HL-60 (cell line): ENCODE results near the gene CBX5.

Source experiments
- DNase-seq, 2 experiments: peaks; one replicate each; pipeline ENCODE4 v3.0.0-alpha.2; 2010 to 2020; ENCODE audit warnings: low read depth in 1 of 2, low spot score in 1 of 2
- H3K27ac ChIP-seq: fragments of 250-450 bp; sonication (Bioruptor Pico); replicated peaks from 2 replicates; pipeline ENCODE4 v1.5.1; 2020; ENCODE audit warnings: mild to moderate bottlenecking, moderate library complexity
- H3K27me3 ChIP-seq: fragments of 250-450 bp; sonication (Bioruptor Pico); 2 replicates; pipeline ENCODE4 v1.5.1; 2021; ENCODE audit warnings: mild to moderate bottlenecking, moderate library complexity; ENCODE audit not compliant: insufficient read depth, poor library complexity, severe bottlenecking
- H3K4me3 ChIP-seq: replicated peaks from 2 replicates; pipeline ENCODE4 v1.5.1; 2011; ENCODE audit warnings: mild to moderate bottlenecking, control low read depth, low read length; ENCODE audit not compliant: insufficient read depth
- GABPA ChIP-seq: IDR thresholded peaks from 2 replicates; pipeline ENCODE4 v1.6.1; 2012; ENCODE audit warnings: low read depth
- POLR2AphosphoS5 ChIP-seq: IDR thresholded peaks from 2 replicates; pipeline ENCODE4 v1.6.1; 2012; ENCODE audit warnings: low read depth
- SPI1 ChIP-seq: IDR thresholded peaks from 2 replicates; pipeline ENCODE4 v1.6.1; 2012; ENCODE audit warnings: low read depth, mild to moderate bottlenecking, borderline replicate concordance
- TF ChIP-seq, protein P1 (sequence below): IDR thresholded peaks from 2 replicates; pipeline ENCODE4 v1.6.1; 2012; ENCODE audit warnings: low read depth; ENCODE audit not compliant: insufficient replicate concordance
- TF ChIP-seq, protein P2 (sequence below): IDR thresholded peaks from one replicate; pipeline ENCODE4 v1.5.1; 2011; ENCODE audit warnings: low read length, control low read depth, inconsistent platforms; ENCODE audit not compliant: insufficient read depth

Gene CBX5

DNA sequence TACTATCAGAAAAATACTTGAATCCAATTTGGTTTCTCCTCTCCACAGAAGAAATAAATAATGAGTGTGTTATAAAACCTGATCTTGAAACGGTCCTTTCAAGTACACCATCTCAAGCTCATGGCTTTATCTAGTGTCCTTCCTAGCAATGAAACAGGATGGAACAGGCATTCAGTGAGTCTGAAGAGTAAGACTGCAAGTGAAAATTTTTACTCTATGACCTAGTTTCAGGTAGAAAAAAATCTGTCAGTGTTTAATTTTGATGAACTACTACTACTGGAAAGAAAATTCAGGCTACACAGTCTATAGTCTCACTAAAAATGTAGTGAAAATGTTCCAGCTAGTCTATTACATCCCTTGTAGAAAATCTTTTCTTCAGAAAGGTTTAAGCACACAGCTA, 7.7 kb downstream of the CBX5 start:
- no peak overlapping the region for H3K27ac ChIP-seq

DNA sequence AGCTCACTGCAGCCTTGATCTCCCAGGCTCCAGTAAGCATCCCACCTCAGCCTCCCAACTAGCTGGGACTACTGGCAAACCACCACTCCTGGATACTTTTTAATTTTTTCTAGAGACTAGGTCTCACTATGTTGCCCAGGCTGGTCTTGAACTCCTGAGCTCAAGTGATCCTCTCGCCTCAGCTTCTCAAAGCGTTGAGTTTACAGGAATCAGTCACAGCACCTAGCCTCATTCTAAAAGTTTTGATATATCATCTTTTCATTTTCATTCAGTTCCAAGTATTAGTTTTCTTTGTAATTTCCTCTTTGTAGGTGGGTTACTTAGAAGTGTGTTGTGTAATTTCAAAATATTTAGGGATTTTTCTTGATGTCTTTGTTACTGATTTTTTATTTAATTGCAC, 9.6 kb downstream of the CBX5 start:
- no peak for DNase-seq
- Histone ChIP-seq H3K27ac (no peak overlapping the region), H3K4me3 (no peak overlapping the region), H3K27me3 (no peaks in the 10 kb centered on the region)
- TF ChIP-seq, protein P1, sequence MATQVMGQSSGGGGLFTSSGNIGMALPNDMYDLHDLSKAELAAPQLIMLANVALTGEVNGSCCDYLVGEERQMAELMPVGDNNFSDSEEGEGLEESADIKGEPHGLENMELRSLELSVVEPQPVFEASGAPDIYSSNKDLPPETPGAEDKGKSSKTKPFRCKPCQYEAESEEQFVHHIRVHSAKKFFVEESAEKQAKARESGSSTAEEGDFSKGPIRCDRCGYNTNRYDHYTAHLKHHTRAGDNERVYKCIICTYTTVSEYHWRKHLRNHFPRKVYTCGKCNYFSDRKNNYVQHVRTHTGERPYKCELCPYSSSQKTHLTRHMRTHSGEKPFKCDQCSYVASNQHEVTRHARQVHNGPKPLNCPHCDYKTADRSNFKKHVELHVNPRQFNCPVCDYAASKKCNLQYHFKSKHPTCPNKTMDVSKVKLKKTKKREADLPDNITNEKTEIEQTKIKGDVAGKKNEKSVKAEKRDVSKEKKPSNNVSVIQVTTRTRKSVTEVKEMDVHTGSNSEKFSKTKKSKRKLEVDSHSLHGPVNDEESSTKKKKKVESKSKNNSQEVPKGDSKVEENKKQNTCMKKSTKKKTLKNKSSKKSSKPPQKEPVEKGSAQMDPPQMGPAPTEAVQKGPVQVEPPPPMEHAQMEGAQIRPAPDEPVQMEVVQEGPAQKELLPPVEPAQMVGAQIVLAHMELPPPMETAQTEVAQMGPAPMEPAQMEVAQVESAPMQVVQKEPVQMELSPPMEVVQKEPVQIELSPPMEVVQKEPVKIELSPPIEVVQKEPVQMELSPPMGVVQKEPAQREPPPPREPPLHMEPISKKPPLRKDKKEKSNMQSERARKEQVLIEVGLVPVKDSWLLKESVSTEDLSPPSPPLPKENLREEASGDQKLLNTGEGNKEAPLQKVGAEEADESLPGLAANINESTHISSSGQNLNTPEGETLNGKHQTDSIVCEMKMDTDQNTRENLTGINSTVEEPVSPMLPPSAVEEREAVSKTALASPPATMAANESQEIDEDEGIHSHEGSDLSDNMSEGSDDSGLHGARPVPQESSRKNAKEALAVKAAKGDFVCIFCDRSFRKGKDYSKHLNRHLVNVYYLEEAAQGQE, result no peak
- TF ChIP-seq POLR2AphosphoS5 (no peak; the same call in 1 of the 2 replicates), SPI1 (no peak), GABPA (no peak)
- TF ChIP-seq, protein P2, sequence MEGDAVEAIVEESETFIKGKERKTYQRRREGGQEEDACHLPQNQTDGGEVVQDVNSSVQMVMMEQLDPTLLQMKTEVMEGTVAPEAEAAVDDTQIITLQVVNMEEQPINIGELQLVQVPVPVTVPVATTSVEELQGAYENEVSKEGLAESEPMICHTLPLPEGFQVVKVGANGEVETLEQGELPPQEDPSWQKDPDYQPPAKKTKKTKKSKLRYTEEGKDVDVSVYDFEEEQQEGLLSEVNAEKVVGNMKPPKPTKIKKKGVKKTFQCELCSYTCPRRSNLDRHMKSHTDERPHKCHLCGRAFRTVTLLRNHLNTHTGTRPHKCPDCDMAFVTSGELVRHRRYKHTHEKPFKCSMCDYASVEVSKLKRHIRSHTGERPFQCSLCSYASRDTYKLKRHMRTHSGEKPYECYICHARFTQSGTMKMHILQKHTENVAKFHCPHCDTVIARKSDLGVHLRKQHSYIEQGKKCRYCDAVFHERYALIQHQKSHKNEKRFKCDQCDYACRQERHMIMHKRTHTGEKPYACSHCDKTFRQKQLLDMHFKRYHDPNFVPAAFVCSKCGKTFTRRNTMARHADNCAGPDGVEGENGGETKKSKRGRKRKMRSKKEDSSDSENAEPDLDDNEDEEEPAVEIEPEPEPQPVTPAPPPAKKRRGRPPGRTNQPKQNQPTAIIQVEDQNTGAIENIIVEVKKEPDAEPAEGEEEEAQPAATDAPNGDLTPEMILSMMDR, result no peak

More for the DNA sequence above, 7.7 kb downstream of the CBX5 start:
- no peaks in the 10 kb centered on the region for H3K27me3 ChIP-seq
- TF ChIP-seq SPI1 (no peak), POLR2AphosphoS5 (no peak), GABPA (no peak)
- TF ChIP-seq, protein P1, result no peak
- TF ChIP-seq, protein P2, result no peak
- H3K4me3 ChIP-seq, result no peak overlapping the region
- DNase-seq, result no peak

DNA sequence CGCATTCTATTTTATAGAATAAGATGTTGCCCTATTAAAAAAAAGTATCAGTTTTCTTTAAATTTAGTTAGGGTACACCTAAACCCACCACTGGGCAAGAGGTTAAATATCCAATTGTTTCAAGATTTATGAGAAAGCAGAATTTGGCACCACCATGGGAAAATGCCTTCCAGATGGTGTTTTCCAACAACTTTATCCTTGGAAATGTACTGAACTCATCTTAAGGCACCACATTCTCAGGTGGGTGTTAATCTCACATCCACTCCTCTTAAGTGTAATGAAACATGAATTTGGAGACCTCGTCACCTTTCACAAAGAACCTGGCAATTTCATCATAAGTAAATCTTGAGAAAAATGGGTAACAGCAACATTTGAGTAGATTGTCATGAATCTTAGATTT, 13.1 kb downstream of the CBX5 start:
- no peak for DNase-seq
- H3K4me3 ChIP-seq, result no peak overlapping the region
- H3K27ac ChIP-seq, result no peak overlapping the region
- TF ChIP-seq GABPA (no peak), POLR2AphosphoS5 (no peak), SPI1 (no peak)
- TF ChIP-seq, protein P1, result no peak
- TF ChIP-seq, protein P2, result no peak
- H3K27me3 ChIP-seq, result no peaks in the 10 kb centered on the region
